C4-2B (cell line): ENCODE measurements around the gene NDST4.

Experiments used
- ZFX ChIP-seq: fragments of 450-650 bp; IDR thresholded peaks from 2 replicates; pipeline ENCODE4 v1.6.1; 2017
- TF ChIP-seq, protein P1 (sequence below): fragments of 450-650 bp; conservative IDR thresholded peaks from 2 replicates; pipeline ENCODE4 v1.5.1; 2017; ENCODE audit warnings: mild to moderate bottlenecking

DNA sequence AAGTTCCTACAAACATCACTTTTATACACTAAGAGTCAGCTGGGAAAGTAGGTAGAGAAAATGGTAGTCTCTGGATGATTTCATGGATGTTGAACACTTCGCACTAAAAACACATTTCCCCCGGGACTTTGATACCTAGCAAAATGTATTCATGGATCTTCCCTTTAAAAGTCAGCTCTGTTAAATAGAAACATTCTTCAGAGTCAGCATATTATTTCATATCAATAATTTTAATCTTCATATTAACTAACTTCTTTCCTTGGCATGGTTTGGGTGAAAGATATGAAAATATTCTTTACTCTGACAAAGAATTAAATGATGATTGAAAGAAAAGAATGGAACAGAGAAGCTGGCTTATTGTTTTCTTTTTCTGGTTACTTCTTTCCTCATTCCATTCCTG is 185.5 kb downstream of the NDST4 start:
- TF ChIP-seq, protein P1, sequence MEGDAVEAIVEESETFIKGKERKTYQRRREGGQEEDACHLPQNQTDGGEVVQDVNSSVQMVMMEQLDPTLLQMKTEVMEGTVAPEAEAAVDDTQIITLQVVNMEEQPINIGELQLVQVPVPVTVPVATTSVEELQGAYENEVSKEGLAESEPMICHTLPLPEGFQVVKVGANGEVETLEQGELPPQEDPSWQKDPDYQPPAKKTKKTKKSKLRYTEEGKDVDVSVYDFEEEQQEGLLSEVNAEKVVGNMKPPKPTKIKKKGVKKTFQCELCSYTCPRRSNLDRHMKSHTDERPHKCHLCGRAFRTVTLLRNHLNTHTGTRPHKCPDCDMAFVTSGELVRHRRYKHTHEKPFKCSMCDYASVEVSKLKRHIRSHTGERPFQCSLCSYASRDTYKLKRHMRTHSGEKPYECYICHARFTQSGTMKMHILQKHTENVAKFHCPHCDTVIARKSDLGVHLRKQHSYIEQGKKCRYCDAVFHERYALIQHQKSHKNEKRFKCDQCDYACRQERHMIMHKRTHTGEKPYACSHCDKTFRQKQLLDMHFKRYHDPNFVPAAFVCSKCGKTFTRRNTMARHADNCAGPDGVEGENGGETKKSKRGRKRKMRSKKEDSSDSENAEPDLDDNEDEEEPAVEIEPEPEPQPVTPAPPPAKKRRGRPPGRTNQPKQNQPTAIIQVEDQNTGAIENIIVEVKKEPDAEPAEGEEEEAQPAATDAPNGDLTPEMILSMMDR, result no peak
- no peak for TF ChIP-seq ZFX
